Tibial nerve (tissue), 4 donors: ENCODE measurements around the gene RHEX. TPM values are rescaled to one million over a fixed set of nuclear protein-coding genes. Genes with fewer than 3 reads are reported as not detected.

Source experiments
- DNase-seq, 2 donors: peaks; one replicate each; pipeline ENCODE4 v3.0.0-alpha.2; 2019; ENCODE audit warnings: low spot score in 2 of 2
- H3K27ac ChIP-seq, 4 donors: fragments of 200-600 bp; sonication (generic) in 3 of 4; one replicate each; pipeline ENCODE4 v1.5.1; 2017 to 2019; ENCODE audit warnings: mild to moderate bottlenecking in 1 of 4
- H3K27me3 ChIP-seq, 2 donors: fragments of 200-600 bp; sonication (generic) in 1 of 2; one replicate each; pipeline versions ENCODE4 v1.5.1 to v1.6.0; 2017 to 2019
- H3K36me3 ChIP-seq, 3 donors: fragments of 200-600 bp; sonication (generic); one replicate each; pipeline ENCODE4 v1.5.1; 2018 to 2019
- H3K4me1 ChIP-seq, 4 donors: fragments of 200-600 bp; sonication (generic) in 3 of 4; one replicate each; pipeline ENCODE4 v1.5.1; 2017 to 2019
- H3K4me3 ChIP-seq, 4 donors: fragments of 200-600 bp; sonication (generic) in 3 of 4; one replicate each; pipeline ENCODE4 v1.5.1; 2017 to 2019; ENCODE audit warnings: mild to moderate bottlenecking in 1 of 4, moderate library complexity in 1 of 4
- H3K9me3 ChIP-seq, 4 donors: fragments of 200-600 bp; sonication (generic) in 3 of 4; one replicate each; pipeline ENCODE4 v1.5.1; 2017 to 2019
- EP300 ChIP-seq, 2 donors: sonication (generic); formaldehyde crosslinking; IDR thresholded peaks; one replicate each; pipeline ENCODE4 v1.6.1; 2017; ENCODE audit warnings: antibody characterized with exemption in 2 of 2, mild to moderate bottlenecking in 1 of 2
- POLR2A ChIP-seq, 2 donors: fragments of 450-650 bp; IDR thresholded peaks; one replicate each; pipeline ENCODE4 v1.6.1; 2017; ENCODE audit warnings: antibody characterized with exemption in 2 of 2, mild to moderate bottlenecking in 2 of 2, moderate library complexity in 2 of 2
- WGBS, 2 donors: methylation state at CpG; one replicate each; pipeline ENCODE4 v1.1.5; 2018; 5-methylcytosine and 5-hydroxymethylcytosine counted together
- total RNA-seq, 4 donors: library from RNA; depleted of rRNA; stranded (reverse); fragments of >200 nt; gene quantifications; one replicate each; pipeline ENCODE4 v1.1.0, GENCODE V29; 2016
- TF ChIP-seq, protein P1 (sequence below), 5 experiments: fragments of 200-600 bp in 3 of 5; fragments of 450-650 bp in 2 of 5; sonication (generic) in 3 of 5; IDR thresholded peaks; one replicate each; pipeline ENCODE4 v1.5.1; 2016 to 2019; ENCODE audit warnings: antibody characterized with exemption in 5 of 5, mild to moderate bottlenecking in 3 of 5, moderate library complexity in 2 of 5

The RHEX gene
- total RNA-seq, 4 donors from 2014 or later = 1.2 to 4.8 TPM; not detected in 2

DNA sequence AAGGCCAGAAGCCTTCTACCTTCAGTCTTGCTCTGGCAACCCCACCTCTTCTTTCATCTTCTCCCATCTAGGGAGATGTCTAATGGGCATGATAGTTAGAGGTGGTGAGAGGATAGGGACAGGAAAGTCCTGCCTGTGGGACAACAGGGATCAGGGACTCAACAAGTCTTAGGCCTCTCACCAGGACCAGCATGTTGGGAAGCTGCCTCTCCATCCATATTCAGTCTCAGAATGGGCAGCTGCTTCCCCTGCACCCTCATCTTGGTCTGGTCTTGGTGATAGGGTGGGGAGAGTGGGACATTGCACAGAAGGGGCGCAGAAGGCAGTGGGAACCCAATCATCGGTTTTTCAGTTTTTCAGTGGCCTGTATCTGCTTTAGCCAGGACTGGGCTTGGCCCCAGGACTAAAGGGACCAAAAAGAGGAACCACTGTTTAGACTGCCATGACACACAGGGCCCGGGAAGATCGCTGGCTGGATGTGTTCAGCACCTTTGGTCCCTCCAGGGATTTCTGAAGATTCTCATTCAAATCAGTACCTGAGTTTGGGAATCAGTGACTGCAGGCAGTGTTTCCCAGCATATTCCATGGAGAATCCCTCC, 12.7 kb downstream of the RHEX start:
- H3K9me3 ChIP-seq = no peaks in the 10 kb centered on the region
- no peaks in the 10 kb centered on the region for H3K27me3 ChIP-seq
- TF ChIP-seq POLR2A (IDR thresholded peaks at IDR 0.05) (no peak), EP300 (IDR thresholded peaks at IDR 0.05) (no peak)
- TF ChIP-seq, protein P1, sequence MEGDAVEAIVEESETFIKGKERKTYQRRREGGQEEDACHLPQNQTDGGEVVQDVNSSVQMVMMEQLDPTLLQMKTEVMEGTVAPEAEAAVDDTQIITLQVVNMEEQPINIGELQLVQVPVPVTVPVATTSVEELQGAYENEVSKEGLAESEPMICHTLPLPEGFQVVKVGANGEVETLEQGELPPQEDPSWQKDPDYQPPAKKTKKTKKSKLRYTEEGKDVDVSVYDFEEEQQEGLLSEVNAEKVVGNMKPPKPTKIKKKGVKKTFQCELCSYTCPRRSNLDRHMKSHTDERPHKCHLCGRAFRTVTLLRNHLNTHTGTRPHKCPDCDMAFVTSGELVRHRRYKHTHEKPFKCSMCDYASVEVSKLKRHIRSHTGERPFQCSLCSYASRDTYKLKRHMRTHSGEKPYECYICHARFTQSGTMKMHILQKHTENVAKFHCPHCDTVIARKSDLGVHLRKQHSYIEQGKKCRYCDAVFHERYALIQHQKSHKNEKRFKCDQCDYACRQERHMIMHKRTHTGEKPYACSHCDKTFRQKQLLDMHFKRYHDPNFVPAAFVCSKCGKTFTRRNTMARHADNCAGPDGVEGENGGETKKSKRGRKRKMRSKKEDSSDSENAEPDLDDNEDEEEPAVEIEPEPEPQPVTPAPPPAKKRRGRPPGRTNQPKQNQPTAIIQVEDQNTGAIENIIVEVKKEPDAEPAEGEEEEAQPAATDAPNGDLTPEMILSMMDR (IDR thresholded peaks at IDR 0.05) = no peak
- no peaks in the 10 kb centered on the region for H3K36me3 ChIP-seq
- no peak for DNase-seq
- no peak overlapping the region for H3K4me3 ChIP-seq
- WGBS, 2 donors = 81 to 100% methylated on average over 4 of the region's 4 CpGs
- H3K4me1 ChIP-seq = peaks cover 0 to 5% (median 0%) of the 10 kb centered on the region in 4 donors
- H3K27ac ChIP-seq = no peak overlapping the region

DNA sequence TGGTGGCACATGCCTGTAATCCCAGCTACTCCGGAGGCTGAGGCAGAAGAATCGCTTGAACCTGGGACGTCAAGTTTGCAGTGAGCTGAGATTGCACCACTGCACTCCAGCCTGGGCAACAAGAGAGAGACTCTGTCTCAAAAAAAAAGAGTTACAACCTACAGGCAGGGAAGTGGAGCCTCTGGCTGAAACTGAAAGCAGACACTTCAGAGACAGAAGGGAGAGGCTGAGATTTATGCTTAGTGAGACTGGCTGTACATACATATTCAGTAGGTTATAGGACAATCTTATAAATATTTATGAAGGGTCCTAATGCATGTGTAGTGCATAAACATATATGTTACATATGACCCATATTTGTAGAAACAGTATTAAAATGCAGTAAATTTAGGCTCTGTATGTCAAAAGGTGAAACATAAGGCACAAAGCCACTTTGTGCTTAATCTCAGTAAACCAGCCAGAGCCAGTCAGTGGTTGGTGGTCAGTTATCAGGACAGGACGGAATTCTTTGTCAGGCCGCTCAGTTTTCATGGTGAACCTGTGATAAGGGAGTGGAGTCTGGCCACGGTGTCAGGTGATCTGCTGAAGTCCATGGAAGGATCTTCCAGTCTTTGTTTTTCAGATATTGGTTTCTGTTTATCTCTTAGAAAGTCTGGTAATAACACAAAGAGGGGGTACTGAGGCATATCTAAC, 13.7 kb downstream of the RHEX start:
- H3K27me3 ChIP-seq = no peaks in the 10 kb centered on the region
- 61 to 76% methylated on average over 5 to 6 of the region's 6 CpGs for WGBS, 2 donors
- peaks cover 0 to 5% (median 0%) of the 10 kb centered on the region in 4 donors for H3K4me1 ChIP-seq
- H3K36me3 ChIP-seq = no peaks in the 10 kb centered on the region
- H3K27ac ChIP-seq = no peak overlapping the region
- H3K9me3 ChIP-seq = no peaks in the 10 kb centered on the region
- no peak overlapping the region for H3K4me3 ChIP-seq
- no peak for DNase-seq
- TF ChIP-seq, protein P1 (IDR thresholded peaks at IDR 0.05) = no peak
- TF ChIP-seq POLR2A (IDR thresholded peaks at IDR 0.05) = no peak
- TF ChIP-seq EP300 (IDR thresholded peaks at IDR 0.05) = no peak

DNA sequence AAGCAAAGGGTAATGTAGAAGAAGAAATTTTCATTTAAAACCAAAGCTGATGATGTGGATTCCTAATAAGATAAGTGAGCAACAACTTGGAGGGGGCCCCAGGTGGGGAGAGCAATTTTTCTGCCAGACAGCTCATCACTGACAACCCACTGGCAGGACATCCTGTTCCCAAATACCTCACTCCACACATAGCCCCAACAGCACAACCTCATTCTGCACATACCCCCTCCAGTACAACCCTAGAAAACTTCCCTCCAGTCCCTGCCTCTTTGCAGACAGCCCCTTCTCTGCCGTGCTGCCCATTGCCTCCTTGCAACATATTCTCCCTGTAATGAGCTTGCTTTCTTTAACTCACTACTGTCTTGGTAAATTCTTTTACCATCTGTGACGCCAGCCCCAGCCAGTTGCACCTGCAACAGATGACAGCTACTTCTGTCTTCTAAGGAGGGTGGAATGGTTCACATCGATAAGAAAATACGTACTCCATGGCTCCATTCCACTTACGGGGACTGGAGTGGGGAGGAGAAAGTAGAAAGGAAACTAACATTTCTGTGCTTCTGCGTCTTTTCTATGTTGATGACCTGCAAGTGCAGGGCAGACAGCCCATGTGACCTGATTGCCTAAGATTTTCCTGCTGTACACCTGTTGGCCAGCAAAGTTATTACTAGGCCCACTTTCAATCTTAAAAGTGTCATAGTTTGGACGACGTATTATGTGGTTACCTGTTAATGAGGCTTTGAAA, 14.7 kb downstream of the RHEX start:
- H3K27me3 ChIP-seq = no peaks in the 10 kb centered on the region
- 59 to 70% methylated on average over 8 of the region's 8 CpGs for WGBS, 2 donors

DNA sequence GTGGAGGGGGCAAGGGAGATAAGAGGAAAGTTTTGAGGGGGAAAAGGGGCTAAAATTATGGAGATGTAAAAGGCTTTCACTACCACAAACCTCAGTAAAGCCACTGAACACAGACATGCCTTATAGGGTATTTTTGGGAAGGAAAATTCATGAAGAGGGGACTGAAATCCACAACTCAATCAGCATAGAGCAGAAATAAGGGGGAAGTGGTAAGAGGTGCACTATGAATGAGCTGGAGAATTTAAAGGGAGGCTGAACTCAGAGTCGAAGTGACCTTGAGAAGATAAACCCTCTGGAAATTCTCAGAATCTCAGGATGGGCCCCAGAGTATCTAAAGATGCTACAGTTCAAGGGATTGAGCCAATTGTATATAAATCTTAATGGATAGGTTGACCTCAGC, 15.3 kb downstream of the RHEX start:
- TF ChIP-seq, protein P1 (IDR thresholded peaks at IDR 0.05) = no peak
- TF ChIP-seq EP300 (IDR thresholded peaks at IDR 0.05) = no peak
- no peak for TF ChIP-seq POLR2A (IDR thresholded peaks at IDR 0.05)
- Histone ChIP-seq H3K27ac (no peak overlapping the region), H3K4me3 (no peak overlapping the region), H3K36me3 (no peaks in the 10 kb centered on the region), H3K27me3 (no peaks in the 10 kb centered on the region), H3K9me3 (no peaks in the 10 kb centered on the region), H3K4me1 (peaks cover 0 to 5% (median 0%) of the 10 kb centered on the region in 4 donors)
- WGBS, 2 donors = 51 to 77% methylated on average over 1 of the region's 1 CpG
- no peak for DNase-seq

More for the DNA sequence above, 14.7 kb downstream of the RHEX start:
- Histone ChIP-seq H3K4me3 (no peak overlapping the region), H3K27ac (no peak overlapping the region), H3K36me3 (no peaks in the 10 kb centered on the region), H3K9me3 (no peaks in the 10 kb centered on the region), H3K4me1 (peaks cover 0 to 5% (median 0%) of the 10 kb centered on the region in 4 donors)
- DNase-seq = no peak
- TF ChIP-seq POLR2A (IDR thresholded peaks at IDR 0.05) (no peak), EP300 (IDR thresholded peaks at IDR 0.05) (no peak)
- TF ChIP-seq, protein P1 (IDR thresholded peaks at IDR 0.05) = no peak
